B cell (primary cell): ENCODE results near the gene NMNAT2. TPM values are rescaled to one million over a fixed set of nuclear protein-coding genes. Genes with fewer than 3 reads are reported as not detected.

Experiments
- ATAC-seq: fragments of 200-7000 bp; cut with Tn5 transposase; one replicate; pipeline ENCODE4 v1.10.0; 2021; ENCODE audit warnings: low read depth, mild to moderate bottlenecking, moderate number of reproducible peaks, moderate library complexity
- CTCF ChIA-PET: fragments of 350-600 bp; sonication (Branson Sonifier 250); formaldehyde crosslinking; loops from one replicate; lab custom pipeline; 2021; ENCODE audit warnings: antibody characterized with exemption, inconsistent platforms; lab: Charles Lee
- POLR2A ChIA-PET: fragments of 350-600 bp; sonication (Branson Sonifier 250); formaldehyde crosslinking; loops from one replicate; lab custom pipeline; 2021; ENCODE audit warnings: antibody characterized with exemption; lab: Charles Lee
- DNase-seq: peaks from one replicate; pipeline ENCODE4 v3.0.0; 2013
- H2AFZ ChIP-seq: 2 replicates; pipeline ENCODE4 v1.6.1; 2012; ENCODE audit warnings: mild to moderate bottlenecking, low read depth, low read length; ENCODE audit not compliant: insufficient read depth, poor library complexity, severe bottlenecking
- H3K27ac ChIP-seq, 2 donors: 1 replicate in 1 of 2; 2 replicates in 1 of 2; pipeline ENCODE4 v1.5.1; 2012 to 2013; ENCODE audit warnings: low read length in 2 of 2, mild to moderate bottlenecking in 2 of 2, moderate library complexity in 1 of 2
- H3K27me3 ChIP-seq, 4 experiments: fragments of 200-600 bp in 1 of 4; sonication (generic) in 1 of 4; replicated peaks in 1 of 4; 1 replicate in 2 of 4; 2 replicates in 2 of 4; pipeline versions ENCODE4 v1.6.1 to v1.7.0; 2013 to 2016; ENCODE audit warnings: low read length in 3 of 4, mild to moderate bottlenecking in 2 of 4, mixed read lengths in 1 of 4, moderate library complexity in 1 of 4; ENCODE audit not compliant: insufficient read depth in 4 of 4, control insufficient read depth in 3 of 4; ENCODE audit errors: control extremely low read depth in 1 of 4
- H3K36me3 ChIP-seq, 2 experiments: replicated peaks in 1 of 2; 1 replicate in 1 of 2; 2 replicates in 1 of 2; pipeline versions ENCODE4 v1.6.1 to v1.7.1; 2013; ENCODE audit warnings: low read length in 1 of 2; ENCODE audit not compliant: insufficient read depth in 2 of 2, control insufficient read depth in 1 of 2; ENCODE audit errors: control extremely low read depth in 1 of 2, extremely low read depth in 1 of 2
- H3K4me1 ChIP-seq, 2 donors: fragments of 200-600 bp in 1 of 2; sonication (generic) in 1 of 2; 1 replicate in 1 of 2; 2 replicates in 1 of 2; pipeline versions ENCODE4 v1.5.1 to v1.6.1; 2013 to 2017; ENCODE audit warnings: low read length in 2 of 2; ENCODE audit not compliant: control insufficient read depth in 2 of 2, insufficient read depth in 2 of 2
- H3K4me2 ChIP-seq: replicated peaks from 2 replicates; pipeline ENCODE3; 2012; ENCODE audit warnings: mild to moderate bottlenecking, low read depth, low read length; ENCODE audit not compliant: poor library complexity, severe bottlenecking
- H3K4me3 ChIP-seq, 5 experiments: fragments of 200-600 bp in 1 of 5; sonication (generic) in 1 of 5; 1 replicate in 3 of 5; 2 replicates in 2 of 5; pipeline versions ENCODE4 v1.5.1 to v1.7.0; 2011 to 2016; ENCODE audit warnings: low read length in 4 of 5, mild to moderate bottlenecking in 4 of 5, low read depth in 2 of 5, control low read depth in 1 of 5, moderate library complexity in 1 of 5; ENCODE audit not compliant: insufficient read depth in 1 of 5; ENCODE audit errors: control extremely low read depth in 1 of 5, extremely low read depth in 1 of 5
- H3K79me2 ChIP-seq: fragments of 200-600 bp; sonication (generic); one replicate; pipeline ENCODE4 v1.6.0; 2016; ENCODE audit warnings: low read length; ENCODE audit not compliant: control insufficient read depth, insufficient read depth
- H3K9ac ChIP-seq: fragments of 200-600 bp; sonication (generic); 2 replicates; pipeline ENCODE4 v1.6.1; 2017; ENCODE audit warnings: mild to moderate bottlenecking, low read length, moderate library complexity
- H3K9me3 ChIP-seq, 3 donors: one replicate each; pipeline versions ENCODE4 v1.6.1 to v1.7.1; 2013; ENCODE audit warnings: low read length in 2 of 3; ENCODE audit not compliant: control insufficient read depth in 2 of 3, insufficient read depth in 1 of 3; ENCODE audit errors: control extremely low read depth in 1 of 3
- H4K20me1 ChIP-seq: 2 replicates; pipeline ENCODE4 v1.6.0; 2012; ENCODE audit warnings: mild to moderate bottlenecking, low read length; ENCODE audit not compliant: insufficient read depth, control insufficient read depth, poor library complexity, severe bottlenecking
- H3K27ac Mint-ChIP-seq: one replicate; pipeline ENCODE4 v1.8.0; 2021; ENCODE audit warnings: mixed read lengths
- H3K27me3 Mint-ChIP-seq: one replicate; pipeline ENCODE4 v1.8.0; 2021; ENCODE audit warnings: mixed read lengths
- H3K4me1 Mint-ChIP-seq: one replicate; pipeline ENCODE4 v1.8.0; 2021; ENCODE audit warnings: mixed read lengths
- H3K4me3 Mint-ChIP-seq: one replicate; pipeline ENCODE4 v1.8.0; 2021; ENCODE audit warnings: mixed read lengths
- H3K9me3 Mint-ChIP-seq: one replicate; pipeline ENCODE4 v1.8.0; 2022; ENCODE audit warnings: mixed read lengths; ENCODE audit not compliant: insufficient read depth
- EZH2 ChIP-seq: IDR thresholded peaks from 2 replicates; pipeline ENCODE4 v1.6.1; 2012; ENCODE audit warnings: borderline replicate concordance, low read depth, mild to moderate bottlenecking, moderate library complexity, low read length; ENCODE audit not compliant: insufficient read depth, poor library complexity, severe bottlenecking
- WGBS: methylation state at CpG from one replicate; pipeline ENCODE4 v1.1.5; 2013; ENCODE audit warnings: missing lambda C conversion rate; ENCODE audit not compliant: insufficient coverage; 5-methylcytosine and 5-hydroxymethylcytosine counted together
- intact Hi-C: fragments of 100-400 bp; cut with micrococcal nuclease; formaldehyde crosslinking; loops from one replicate; pipeline ENCODE4 v1.10.0; 2022
- polyA plus RNA-seq: library from polyadenylated mRNA; depleted of rRNA; stranded (reverse); fragments of >200 nt; gene quantifications from 2 replicates; pipeline ENCODE4 v1.2.3, GENCODE V29; 2012
- total RNA-seq, 2 donors: library from RNA; stranded (reverse); fragments of 120-200 nt in 1 of 2; gene quantifications; 1 replicate in 1 of 2; 2 replicates in 1 of 2; pipeline versions ENCODE4 v1.2.3 to v1.2.4, GENCODE V29; 2013 to 2022
- TF ChIP-seq, protein P1 (sequence below): fragments of 200-600 bp; IDR thresholded peaks from one replicate; pipeline ENCODE4 v1.8.0; 2022; ENCODE audit warnings: antibody characterized with exemption, mild to moderate bottlenecking

NMNAT2 gene
- total and polyA plus RNA-seq, 2 donors (not counting 1 experiment from before 2014, with no cell fraction given) = not detected

DNA sequence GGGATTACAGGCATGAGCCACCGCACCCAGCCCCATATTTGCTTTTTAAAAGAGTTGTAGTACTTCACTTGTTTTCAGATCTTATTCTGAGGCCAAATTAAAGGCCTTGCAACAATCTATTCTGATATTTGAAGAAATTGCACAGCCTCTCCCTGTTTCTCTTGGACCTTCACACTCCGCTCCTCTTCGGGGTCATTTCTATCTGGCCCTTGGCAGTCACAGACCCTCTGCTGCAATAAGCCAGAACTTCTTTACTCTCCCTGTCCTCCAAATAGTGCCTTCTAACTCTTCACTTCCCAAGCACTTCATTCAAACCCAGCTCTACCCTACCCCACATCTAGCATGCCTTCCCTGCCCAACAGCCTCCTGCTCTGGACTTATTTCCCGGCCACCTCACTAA, 121.4 kb downstream of the NMNAT2 start:
- Histone ChIP-seq H3K27me3 (peaks cover 0 to 4% (median 0%) of the 10 kb centered on the region in 4 experiments), H3K4me3 (no peak overlapping the region), H3K79me2 (no peaks in the 10 kb centered on the region), H3K9ac (no peak overlapping the region), H4K20me1 (no peaks in the 10 kb centered on the region), H2AFZ (no peak overlapping the region), H3K9me3 (no peaks in the 10 kb centered on the region), H3K4me1 (no peaks in the 10 kb centered on the region), H3K4me2 (no peak overlapping the region), H3K27ac (no peak overlapping the region), H3K36me3 (no peaks in the 10 kb centered on the region)
- Mint-ChIP-seq H3K27ac (no peak overlapping the region), H3K27me3 (peaks cover 8% of the 10 kb centered on the region), H3K4me3 (no peak overlapping the region), H3K4me1 (no peaks in the 10 kb centered on the region), H3K9me3 (no peaks in the 10 kb centered on the region)
- ATAC-seq (no peak), DNase-seq (no peak)
- intact Hi-C loops = no loop called here
- 92% methylated on average over 3 of the region's 4 CpGs for whole genome bisulfite sequencing
- CTCF ChIA-PET = no interaction called here
- POLR2A ChIA-PET = no interaction called here
- TF ChIP-seq, protein P1, sequence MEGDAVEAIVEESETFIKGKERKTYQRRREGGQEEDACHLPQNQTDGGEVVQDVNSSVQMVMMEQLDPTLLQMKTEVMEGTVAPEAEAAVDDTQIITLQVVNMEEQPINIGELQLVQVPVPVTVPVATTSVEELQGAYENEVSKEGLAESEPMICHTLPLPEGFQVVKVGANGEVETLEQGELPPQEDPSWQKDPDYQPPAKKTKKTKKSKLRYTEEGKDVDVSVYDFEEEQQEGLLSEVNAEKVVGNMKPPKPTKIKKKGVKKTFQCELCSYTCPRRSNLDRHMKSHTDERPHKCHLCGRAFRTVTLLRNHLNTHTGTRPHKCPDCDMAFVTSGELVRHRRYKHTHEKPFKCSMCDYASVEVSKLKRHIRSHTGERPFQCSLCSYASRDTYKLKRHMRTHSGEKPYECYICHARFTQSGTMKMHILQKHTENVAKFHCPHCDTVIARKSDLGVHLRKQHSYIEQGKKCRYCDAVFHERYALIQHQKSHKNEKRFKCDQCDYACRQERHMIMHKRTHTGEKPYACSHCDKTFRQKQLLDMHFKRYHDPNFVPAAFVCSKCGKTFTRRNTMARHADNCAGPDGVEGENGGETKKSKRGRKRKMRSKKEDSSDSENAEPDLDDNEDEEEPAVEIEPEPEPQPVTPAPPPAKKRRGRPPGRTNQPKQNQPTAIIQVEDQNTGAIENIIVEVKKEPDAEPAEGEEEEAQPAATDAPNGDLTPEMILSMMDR = no peak

DNA sequence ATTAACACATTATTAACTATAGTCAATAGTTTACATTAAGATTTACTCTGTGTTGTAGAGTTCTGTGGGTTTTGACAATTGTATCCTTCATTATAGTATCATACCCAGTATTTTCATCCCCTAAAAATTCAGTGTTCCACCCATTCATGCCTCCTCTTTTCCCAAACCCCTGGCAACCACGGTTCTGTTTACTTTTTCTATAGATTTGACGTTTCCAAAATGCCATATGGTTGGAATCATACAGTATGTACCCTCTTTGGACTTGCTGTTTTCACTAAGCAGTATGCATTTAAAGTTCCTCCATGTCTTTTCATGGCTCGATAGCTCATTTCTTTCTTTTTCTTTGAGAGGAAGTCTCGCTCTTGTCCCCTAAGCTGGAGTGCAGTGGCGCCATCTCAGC, 122.7 kb downstream of the NMNAT2 start:
- 57% methylated on average over 4 of the region's 5 CpGs for WGBS
- no peaks in the 10 kb centered on the region for H3K4me1 ChIP-seq
- H3K9me3 ChIP-seq = no peaks in the 10 kb centered on the region
- Mint-ChIP-seq H3K27ac (no peak overlapping the region), H3K4me1 (no peaks in the 10 kb centered on the region), H3K27me3 (peaks cover 8% of the 10 kb centered on the region), H3K4me3 (no peak overlapping the region), H3K9me3 (no peaks in the 10 kb centered on the region)
- ATAC-seq (no peak), DNase-seq (no peak)
- H3K4me2 ChIP-seq = no peak overlapping the region
- H3K79me2 ChIP-seq = no peaks in the 10 kb centered on the region
- no peak for TF ChIP-seq EZH2
- TF ChIP-seq, protein P1 = no peak
- H3K4me3 ChIP-seq = no peak overlapping the region
- intact Hi-C loops = no loop called here
- no peak overlapping the region for H3K9ac ChIP-seq
- ChIA-PET CTCF (no interaction called here), POLR2A (no interaction called here)
- no peaks in the 10 kb centered on the region for H3K27me3 ChIP-seq
- H2AFZ ChIP-seq = no peak overlapping the region
- H3K36me3 ChIP-seq = no peaks in the 10 kb centered on the region
- no peaks in the 10 kb centered on the region for H4K20me1 ChIP-seq
- H3K27ac ChIP-seq = no peak overlapping the region
